OCI-LY3 (cell line): ENCODE results near the gene CHMP6.
"Not testable (repeated sequence)": the region's sequence is repeated elsewhere in the genome, so short reads cannot be mapped to it uniquely, and the experiment has no call there.

Experiments
- EZH2phosphoT487 ChIP-seq: fragments of 200-600 bp; shearing (Covaris generic); IDR thresholded peaks from 2 replicates; pipeline ENCODE4 v1.6.1; 2018; ENCODE audit warnings: antibody characterized with exemption, mixed run types, low read depth
- TF ChIP-seq, protein P1 (sequence below): fragments of 200-600, 300-600 bp; sonication (generic); IDR thresholded peaks from 2 replicates; pipeline ENCODE4 v1.5.1; 2014; ENCODE audit warnings: antibody characterized with exemption, low read length, low read depth

DNA sequence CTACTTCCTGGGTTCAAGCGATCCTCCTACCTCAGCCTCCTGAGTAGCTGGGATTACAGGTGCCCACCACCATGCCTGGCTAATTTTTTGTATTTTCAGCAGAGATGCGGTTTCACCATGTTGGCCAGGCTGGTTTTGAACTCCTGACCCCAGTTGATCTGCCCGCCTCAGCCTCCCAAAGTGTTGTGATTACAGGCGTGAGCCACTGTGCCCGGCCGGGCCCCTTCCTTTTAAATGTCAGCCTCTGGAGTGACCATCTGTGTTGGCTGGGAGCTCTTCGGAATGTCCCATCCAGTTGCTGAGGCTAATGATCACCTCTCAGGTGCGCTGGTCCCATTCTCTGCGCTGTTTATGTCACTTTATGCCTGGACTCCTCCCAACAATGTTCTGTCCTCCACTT is 38.7 kb downstream of the CHMP6 start:
- TF ChIP-seq, protein P1, sequence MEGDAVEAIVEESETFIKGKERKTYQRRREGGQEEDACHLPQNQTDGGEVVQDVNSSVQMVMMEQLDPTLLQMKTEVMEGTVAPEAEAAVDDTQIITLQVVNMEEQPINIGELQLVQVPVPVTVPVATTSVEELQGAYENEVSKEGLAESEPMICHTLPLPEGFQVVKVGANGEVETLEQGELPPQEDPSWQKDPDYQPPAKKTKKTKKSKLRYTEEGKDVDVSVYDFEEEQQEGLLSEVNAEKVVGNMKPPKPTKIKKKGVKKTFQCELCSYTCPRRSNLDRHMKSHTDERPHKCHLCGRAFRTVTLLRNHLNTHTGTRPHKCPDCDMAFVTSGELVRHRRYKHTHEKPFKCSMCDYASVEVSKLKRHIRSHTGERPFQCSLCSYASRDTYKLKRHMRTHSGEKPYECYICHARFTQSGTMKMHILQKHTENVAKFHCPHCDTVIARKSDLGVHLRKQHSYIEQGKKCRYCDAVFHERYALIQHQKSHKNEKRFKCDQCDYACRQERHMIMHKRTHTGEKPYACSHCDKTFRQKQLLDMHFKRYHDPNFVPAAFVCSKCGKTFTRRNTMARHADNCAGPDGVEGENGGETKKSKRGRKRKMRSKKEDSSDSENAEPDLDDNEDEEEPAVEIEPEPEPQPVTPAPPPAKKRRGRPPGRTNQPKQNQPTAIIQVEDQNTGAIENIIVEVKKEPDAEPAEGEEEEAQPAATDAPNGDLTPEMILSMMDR: not testable (repeated sequence)
- TF ChIP-seq EZH2phosphoT487: not testable (repeated sequence)
